GM20000 (cell line): ENCODE measurements around the gene CEP70.
"Not testable (repeated sequence)": the region's sequence is repeated elsewhere in the genome, so short reads cannot be mapped to it uniquely, and the experiment has no call there.

Experiments
- DNase-seq: peaks from one replicate; pipeline ENCODE4 v3.0.0; 2012; ENCODE audit warnings: low spot score
- TF ChIP-seq, protein P1 (sequence below): IDR thresholded peaks from 2 replicates; pipeline ENCODE4 v1.5.1; 2012; ENCODE audit warnings: mild to moderate bottlenecking, control low read depth; ENCODE audit errors: extremely low read depth, missing control alignments

Gene CEP70

DNA sequence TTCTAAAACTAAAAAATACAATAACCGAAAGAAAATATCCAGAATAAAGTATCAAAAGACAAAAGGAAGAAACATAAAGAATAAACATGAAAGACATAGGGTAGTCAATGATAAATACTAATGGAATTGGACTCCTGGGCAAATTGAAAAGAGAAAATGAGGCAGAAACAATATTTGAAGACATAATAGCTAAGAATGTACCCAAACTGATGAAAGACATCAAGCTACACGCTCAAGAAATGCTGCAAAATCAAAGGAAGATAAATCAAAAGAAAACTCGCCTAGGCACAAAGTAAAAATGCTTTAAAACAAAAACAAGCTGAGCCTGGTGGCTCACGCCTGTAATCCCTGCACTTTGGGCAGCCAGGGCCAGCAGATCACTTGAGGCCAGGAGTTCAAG is 34.9 kb downstream of the CEP70 start:
- TF ChIP-seq, protein P1, sequence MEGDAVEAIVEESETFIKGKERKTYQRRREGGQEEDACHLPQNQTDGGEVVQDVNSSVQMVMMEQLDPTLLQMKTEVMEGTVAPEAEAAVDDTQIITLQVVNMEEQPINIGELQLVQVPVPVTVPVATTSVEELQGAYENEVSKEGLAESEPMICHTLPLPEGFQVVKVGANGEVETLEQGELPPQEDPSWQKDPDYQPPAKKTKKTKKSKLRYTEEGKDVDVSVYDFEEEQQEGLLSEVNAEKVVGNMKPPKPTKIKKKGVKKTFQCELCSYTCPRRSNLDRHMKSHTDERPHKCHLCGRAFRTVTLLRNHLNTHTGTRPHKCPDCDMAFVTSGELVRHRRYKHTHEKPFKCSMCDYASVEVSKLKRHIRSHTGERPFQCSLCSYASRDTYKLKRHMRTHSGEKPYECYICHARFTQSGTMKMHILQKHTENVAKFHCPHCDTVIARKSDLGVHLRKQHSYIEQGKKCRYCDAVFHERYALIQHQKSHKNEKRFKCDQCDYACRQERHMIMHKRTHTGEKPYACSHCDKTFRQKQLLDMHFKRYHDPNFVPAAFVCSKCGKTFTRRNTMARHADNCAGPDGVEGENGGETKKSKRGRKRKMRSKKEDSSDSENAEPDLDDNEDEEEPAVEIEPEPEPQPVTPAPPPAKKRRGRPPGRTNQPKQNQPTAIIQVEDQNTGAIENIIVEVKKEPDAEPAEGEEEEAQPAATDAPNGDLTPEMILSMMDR: no peak
- no peak for DNase-seq

DNA sequence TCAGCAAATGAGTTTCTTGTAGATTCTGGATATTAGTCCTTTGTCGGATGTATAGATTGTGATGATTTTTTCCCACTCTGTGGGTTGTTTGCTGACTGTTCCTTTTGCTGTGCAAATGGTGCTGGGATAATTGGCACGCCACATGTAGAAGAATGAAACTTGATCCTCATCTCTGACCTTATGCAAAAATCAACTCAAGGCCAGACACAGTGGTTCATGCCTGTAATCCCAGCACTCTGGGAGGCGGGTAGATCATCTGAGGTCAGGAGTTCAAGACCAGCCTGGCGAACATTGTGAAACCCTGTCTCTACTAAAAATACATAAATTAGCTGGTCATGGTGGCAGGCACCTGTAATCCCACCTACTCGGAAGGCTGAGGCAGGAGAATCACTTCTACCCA is 39.3 kb downstream of the CEP70 start:
- not testable (repeated sequence) for DNase-seq

DNA sequence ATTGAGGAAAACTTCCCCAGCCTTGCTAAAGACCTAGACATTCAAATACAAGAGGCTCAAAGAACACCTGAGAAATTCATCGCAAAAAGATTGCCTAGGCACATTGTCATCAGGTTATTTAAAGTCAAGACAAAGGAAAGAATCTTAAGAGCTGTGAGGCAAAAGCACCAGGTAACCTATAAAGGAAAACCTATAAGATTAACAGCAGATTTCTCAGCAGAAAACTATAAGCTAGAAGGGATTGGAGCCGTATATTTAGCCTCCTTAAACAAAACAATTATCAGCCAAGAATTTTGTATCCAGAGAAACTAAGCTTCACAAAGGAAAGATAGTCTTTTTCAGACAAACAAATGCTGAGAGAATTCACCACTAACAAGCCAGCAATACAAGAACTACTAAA is 43.1 kb downstream of the CEP70 start:
- DNase-seq: not testable (repeated sequence)

DNA sequence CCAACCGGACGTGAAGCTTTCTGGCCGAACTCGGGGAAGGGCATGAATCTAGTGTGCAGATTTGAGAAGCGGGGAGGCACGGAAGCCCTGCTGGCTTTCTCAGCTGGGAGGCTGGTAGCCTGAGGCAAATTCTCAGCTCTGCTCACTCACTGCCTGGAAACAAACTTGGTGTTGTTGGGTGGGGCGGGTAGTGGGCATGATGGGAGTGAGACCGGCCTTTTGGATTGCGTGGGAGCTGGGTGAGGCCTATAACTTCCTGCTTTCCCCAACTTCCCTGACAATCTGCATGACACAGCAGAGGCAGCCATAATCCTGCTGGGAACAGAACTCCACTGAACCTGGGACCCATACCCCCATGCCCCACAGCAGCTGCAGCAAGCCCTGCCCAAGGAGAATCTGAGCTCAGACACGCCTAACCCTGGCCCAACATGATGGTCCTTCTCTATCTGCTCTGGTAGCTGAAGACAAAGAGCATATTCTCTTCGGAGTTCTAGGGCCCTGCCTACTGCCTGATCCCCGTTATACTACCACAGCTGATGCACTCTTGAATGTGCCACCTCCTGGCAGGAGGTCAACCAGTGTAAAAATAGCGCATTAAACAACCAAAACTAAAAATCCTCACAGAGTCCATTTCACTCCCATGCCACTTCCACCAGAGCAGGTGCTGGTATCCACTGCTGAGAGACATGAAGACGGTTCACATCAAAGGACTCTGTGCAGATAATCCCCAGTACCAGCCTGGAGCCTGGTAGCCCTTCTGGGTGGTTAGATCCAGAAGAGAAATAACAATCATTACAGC is 44.7 kb downstream of the CEP70 start:
- DNase-seq: no peak
- TF ChIP-seq, protein P1: no peak

DNA sequence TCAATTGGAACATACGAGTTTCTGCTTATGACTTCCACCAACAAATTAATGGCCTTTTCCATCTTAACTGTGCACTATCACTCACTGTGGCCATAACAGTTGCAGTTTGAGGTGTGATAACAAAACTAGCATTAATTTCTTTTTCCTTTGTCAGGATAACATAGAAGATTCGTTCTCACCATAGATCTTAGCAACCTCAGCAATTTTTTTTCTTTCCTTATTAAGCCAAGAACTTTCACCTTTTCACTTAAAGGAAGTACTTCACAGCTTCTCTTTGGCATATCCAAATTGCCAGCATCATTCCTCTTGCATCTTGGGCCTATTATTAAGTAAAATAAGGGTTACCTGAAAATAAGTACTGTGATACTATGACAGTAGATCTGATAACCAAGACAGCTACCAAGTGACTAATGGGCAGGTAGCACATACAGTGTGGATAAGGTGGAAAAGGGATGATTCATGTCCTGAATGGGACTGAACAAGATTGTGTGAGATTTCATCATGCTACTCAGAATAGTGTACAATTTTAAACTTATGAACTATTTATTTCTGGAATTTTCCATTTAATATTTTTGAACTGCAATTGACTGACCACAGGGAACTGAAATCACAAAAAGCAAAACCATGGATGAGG is 46.6 kb downstream of the CEP70 start:
- no peak for DNase-seq
- TF ChIP-seq, protein P1: no peak

DNA sequence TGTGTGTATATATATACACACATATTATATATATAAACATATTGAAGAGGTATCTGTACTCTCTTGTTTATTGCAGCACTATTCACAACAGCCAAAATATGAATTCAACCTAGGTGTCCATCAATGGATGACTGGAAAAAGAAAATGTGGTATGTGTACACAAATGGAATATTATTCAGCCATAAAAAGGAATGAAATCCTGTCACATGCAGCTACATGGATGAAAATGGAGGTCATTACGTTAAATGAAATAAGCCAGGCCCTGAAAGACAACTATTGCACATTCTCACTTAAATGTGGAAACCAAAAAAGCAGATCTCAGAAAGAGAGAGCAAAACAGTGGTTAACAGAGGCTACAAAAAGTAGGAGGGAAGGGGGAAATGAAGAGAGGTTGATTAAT is 49.5 kb downstream of the CEP70 start:
- TF ChIP-seq, protein P1: no peak
- DNase-seq: no peak

DNA sequence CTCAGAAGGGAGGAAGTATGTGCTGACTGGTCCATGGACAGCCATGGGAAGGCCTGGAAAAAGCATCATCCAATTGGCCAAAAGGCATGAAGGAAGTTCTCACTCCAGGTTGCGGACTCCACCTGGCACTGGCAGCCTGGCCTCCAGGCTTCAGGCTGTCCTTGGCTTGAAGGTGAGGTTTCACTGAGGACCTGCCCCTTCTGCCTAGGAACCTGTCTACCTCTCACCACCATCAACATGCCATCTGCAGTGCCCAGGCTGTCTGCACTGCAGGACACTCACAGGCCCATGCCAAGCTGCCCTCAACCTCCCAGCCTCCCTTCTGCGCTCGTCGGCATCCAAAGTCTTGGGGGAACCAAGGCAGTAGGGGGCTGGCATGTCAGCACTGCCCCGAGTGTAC is 51.1 kb downstream of the CEP70 start:
- no peak for DNase-seq
- TF ChIP-seq, protein P1: no peak

DNA sequence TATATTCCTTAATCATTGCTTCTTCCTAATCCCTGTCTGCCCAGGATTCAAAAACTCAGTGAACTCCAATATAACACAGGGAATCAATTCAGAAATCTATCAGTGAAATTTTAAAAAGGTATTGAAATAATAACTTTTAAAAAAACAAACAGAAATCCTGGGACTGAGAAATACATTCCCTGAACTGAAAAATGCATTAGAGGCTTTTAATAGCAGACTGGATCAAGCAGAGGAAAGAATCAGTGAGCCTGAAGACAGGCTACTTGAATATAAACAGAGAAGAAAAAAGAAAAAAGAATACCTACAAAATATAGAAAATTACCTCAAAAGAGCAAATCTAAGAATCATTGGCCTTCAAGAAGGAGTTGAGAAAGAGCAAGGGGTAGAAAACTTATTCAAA is 54.7 kb downstream of the CEP70 start:
- DNase-seq: no peak
- TF ChIP-seq, protein P1: no peak

DNA sequence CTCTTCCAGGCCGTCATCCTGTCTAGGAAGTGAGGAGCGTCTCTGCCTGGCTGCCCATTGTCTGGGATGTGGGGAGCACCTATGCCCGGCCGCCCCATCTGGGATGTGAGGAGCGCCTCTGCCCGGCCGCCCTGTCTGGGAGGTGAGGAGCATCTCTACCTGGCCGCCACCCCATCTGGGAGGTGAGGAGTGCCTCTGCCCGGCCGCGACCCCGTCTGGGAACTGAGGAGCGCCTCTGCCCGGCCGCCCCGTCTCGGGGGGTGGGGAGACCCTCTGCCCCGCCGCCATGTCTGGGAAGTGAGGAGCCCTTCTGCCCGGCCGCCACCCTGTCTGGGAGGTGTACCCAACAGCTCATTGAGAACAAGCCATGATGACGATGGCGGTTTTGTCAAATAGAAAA is 72.6 kb downstream of the CEP70 start:
- not testable (repeated sequence) for DNase-seq
